ENCODE results near the gene CFAP107.
"Not testable (repeated sequence)": the region's sequence is repeated elsewhere in the genome, so short reads cannot be mapped to it uniquely, and the experiment has no call there.

Gene CFAP107

GRCh38 chr1:12709696-12710095 lies 36.3 kb upstream of the CFAP107 start:
- H3K27ac ChIP-seq: no peak overlapping the region
- no peak for TF ChIP-seq CTCF (conservative IDR thresholded peaks at IDR 0.05)

GRCh38 chr1:12711536-12711935 lies 34.5 kb upstream of the CFAP107 start:
- H3K27ac ChIP-seq: no peak overlapping the region
- TF ChIP-seq CTCF (conservative IDR thresholded peaks at IDR 0.05): no peak

- no peak for TF ChIP-seq CTCF (conservative IDR thresholded peaks at IDR 0.05)
- H3K27ac ChIP-seq: no peak overlapping the region
Measured at GRCh38 chr1:12712076-12712475, 33.9 kb upstream of the CFAP107 start.

- no peak overlapping the region for H3K27ac ChIP-seq
- TF ChIP-seq CTCF (conservative IDR thresholded peaks at IDR 0.05): no peak
Measured at GRCh38 chr1:12712929-12713328, 33.1 kb upstream of the CFAP107 start.

- H3K27ac ChIP-seq: not testable (repeated sequence)
Measured at GRCh38 chr1:12713651-12714050, 32.3 kb upstream of the CFAP107 start.

GRCh38 chr1:12714710-12715475 lies 31.1 kb upstream of the CFAP107 start:
- no peak for TF ChIP-seq CTCF (conservative IDR thresholded peaks at IDR 0.05)
- H3K27ac ChIP-seq: no peak overlapping the region

GRCh38 chr1:12715896-12716437 lies 30.0 kb upstream of the CFAP107 start, which contains the start of gene AADACL3:
Gene AADACL3, plus strand, starts transcription at chr1:12716110. Its CDS starts 67 bp downstream, at chr1:12716177.
- no peak for TF ChIP-seq CTCF (conservative IDR thresholded peaks at IDR 0.05)
- no peak within 1 kb of the TSS for H3K27ac ChIP-seq

GRCh38 chr1:12717301-12717838 lies 28.6 kb upstream of the CFAP107 start:
- no peak for TF ChIP-seq CTCF (conservative IDR thresholded peaks at IDR 0.05)
- H3K27ac ChIP-seq: no peak overlapping the region

Data from VCaP (cell line).